Measurements from ENCODE around the gene PCDH12. TPM values are rescaled to one million over a fixed set of nuclear protein-coding genes. Genes with fewer than 3 reads are reported as not detected.

Gene PCDH12
- total and polyA plus RNA-seq, 10 of the 15 experiments (the other 5 are each of a cell fraction or from before 2014, with no cell fraction given) = 0.01 to 0.14 (median 0.06) TPM; not detected in 4

- no peak for TF ChIP-seq PAX5 (IDR thresholded peaks at IDR 0.05; ENCODE audit: borderline replicate concordance, low read depth, low read length)
- TF ChIP-seq JUND (IDR thresholded peaks at IDR 0.05; ENCODE audit: low read depth, low read length) = no peak
- no peak for TF ChIP-seq EGR1 (IDR thresholded peaks at IDR 0.05; ENCODE audit: borderline replicate concordance in 1 of 2, low read depth in 2 of 2, low read length in 2 of 2)
- no peak for TF ChIP-seq ZBED1 (IDR thresholded peaks at IDR 0.05; ENCODE audit: borderline replicate concordance)
- TF ChIP-seq ZNF207 (IDR thresholded peaks at IDR 0.05; ENCODE audit: borderline replicate concordance) = no peak
- no peak for TF ChIP-seq SREBF1 (IDR thresholded peaks at IDR 0.05; ENCODE audit: low read length)
- TF ChIP-seq USF2 (IDR thresholded peaks at IDR 0.05; ENCODE audit: borderline replicate concordance, low read depth, low read length) = no peak
- TF ChIP-seq JUNB (IDR thresholded peaks at IDR 0.05) = no peak
Observed at GRCh38 chr5:142003266-142003800, 45.3 kb upstream of the PCDH12 start (continued).

- DNase-seq (ENCODE audit: low read depth, low spot score) (no peak), ATAC-seq (peak; percentile 54), FAIRE-seq (no peak)
- no peaks in the 10 kb centered on the region for H3K27me3 ChIP-seq (replicated peaks in 1 of 2; ENCODE audit: control insufficient read depth in 2 of 2, insufficient read depth in 2 of 2, low read length in 1 of 2)
- no peaks in the 10 kb centered on the region for H3K79me2 ChIP-seq (ENCODE audit: control insufficient read depth, insufficient read depth, low read length)
- SMC1A ChIA-PET (ENCODE audit: uncharacterized antibody, unreplicated experiment) = interaction anchor here (0.6 to 1.3 kb wide), 3 partner anchors 24 to 147 kb away, joined by 3 to 4 read pairs (median 4); no protein-coding TSS in a partner anchor
- H3K36me3 ChIP-seq (ENCODE audit: control insufficient read depth in 2 of 2, insufficient read depth in 2 of 2, low read length in 1 of 2) = 0 out of 4 replicates have a peak, but pooled peaks cover 0 to 3% of the 10 kb centered on the region in 2 experiments
- intact Hi-C loops (cut with micrococcal nuclease; ENCODE audit: unreplicated experiment) (no loop called here), in situ Hi-C loops (cut with MboI) (no loop called here)
- no peaks in the 10 kb centered on the region for H3K9me3 ChIP-seq (replicated peaks; ENCODE audit: control insufficient read depth, insufficient read depth, low read length)
- H3K4me3 ChIP-seq = no peak overlapping the region
- peaks cover 1% of the 10 kb centered on the region; the same call in 1 of the 2 replicates for H3K4me1 ChIP-seq (ENCODE audit: control insufficient read depth, insufficient read depth, low read length)
- H2AFZ ChIP-seq (ENCODE audit: control insufficient read depth, low read depth, low read length) = no peak overlapping the region
- H3K4me2 ChIP-seq (ENCODE audit: control insufficient read depth, insufficient read depth) = no peak overlapping the region
- CTCF ChIA-PET = interaction anchor here (1.2 to 6.7 kb wide), 3 partner anchors 10 to 47 kb away, joined by 3 to 68 read pairs (median 11); partner anchors contain the start of gene GNPDA1
- POLR2A ChIA-PET = no interaction called here
- RAD21 ChIA-PET (ENCODE audit: unreplicated experiment) = interaction anchor here (0.9 to 1.8 kb wide), 2 partner anchors 11 to 142 kb away, joined by 3 to 7 read pairs; no protein-coding TSS in a partner anchor
- H3K27ac ChIP-seq (ENCODE audit: control insufficient read depth, insufficient read depth) = no peak overlapping the region
- no peak overlapping the region for H3K9ac ChIP-seq (ENCODE audit: control insufficient read depth, insufficient read depth, low read length)
- no peaks in the 10 kb centered on the region for H4K20me1 ChIP-seq (ENCODE audit: control insufficient read depth, insufficient read depth)
- WGBS (ENCODE audit: insufficient coverage, insufficient replicate concordance, low lambda C conversion rate, missing lambda C conversion rate) = 61% methylated on average over 6 of the region's 6 CpGs
- no TSS peak for BruUV-seq (replicated peaks)
- TF ChIP-seq CTCF (IDR thresholded peaks at IDR 0.05 in 2 of 3, conservative IDR thresholded peaks at IDR 0.05 in 1 of 3; ENCODE audit: control insufficient read depth in 2 of 3, extremely low read depth in 1 of 3, insufficient read depth in 1 of 3, low read depth in 3 of 3, low read length in 3 of 3) = peak; percentile 14 to 28 (median 22); a peak in 3 of 6 replicates
- no peak for TF ChIP-seq IKZF1 (conservative IDR thresholded peaks at IDR 0.05)
- no peak for TF ChIP-seq ESRRA (IDR thresholded peaks at IDR 0.05; ENCODE audit: low read length)
Observed at GRCh38 chr5:142000704-142001484, 42.9 kb upstream of the PCDH12 start.
